H9 (cell line): ENCODE results near the gene SLC13A4. TPM values are rescaled to one million over a fixed set of nuclear protein-coding genes. Genes with fewer than 3 reads are reported as not detected.

ENCODE experiments used
- DNase-seq: peaks from one replicate; pipeline ENCODE4 v3.0.0-alpha.2; 2017
- H2AFZ ChIP-seq: one replicate; pipeline ENCODE4 v1.6.1; 2013; ENCODE audit warnings: mild to moderate bottlenecking, low read length, control low read depth, moderate library complexity
- H2AK5ac ChIP-seq: 2 replicates; pipeline ENCODE4 v1.6.1; 2013; ENCODE audit warnings: low read length, control low read depth, mixed read lengths; ENCODE audit not compliant: insufficient read length
- H2BK120ac ChIP-seq: one replicate; pipeline ENCODE4 v1.6.1; 2013; ENCODE audit warnings: low read depth, mild to moderate bottlenecking, low read length, control low read depth, inconsistent platforms; ENCODE audit not compliant: poor library complexity, severe bottlenecking
- H2BK12ac ChIP-seq: 2 replicates; pipeline ENCODE4 v1.6.1; 2013; ENCODE audit warnings: low read length, control low read depth, mixed read lengths, low read depth; ENCODE audit not compliant: insufficient read length
- H2BK15ac ChIP-seq: 2 replicates; pipeline ENCODE4 v1.6.1; 2013; ENCODE audit warnings: low read depth, low read length, control low read depth
- H2BK20ac ChIP-seq: one replicate; pipeline ENCODE4 v1.6.1; 2013; ENCODE audit warnings: low read depth, mild to moderate bottlenecking, low read length, control low read depth, inconsistent platforms; ENCODE audit not compliant: poor library complexity, severe bottlenecking
- H2BK5ac ChIP-seq: 2 replicates; pipeline ENCODE4 v1.6.1; 2013; ENCODE audit warnings: low read length, control low read depth, mixed read lengths; ENCODE audit not compliant: insufficient read length
- H3K14ac ChIP-seq: 2 replicates; pipeline ENCODE4 v1.6.1; 2013; ENCODE audit warnings: low read length, control low read depth; ENCODE audit not compliant: insufficient read depth
- H3K18ac ChIP-seq: 2 replicates; pipeline ENCODE4 v1.6.1; 2013; ENCODE audit warnings: low read depth, mild to moderate bottlenecking, mixed read lengths, low read length, control low read depth; ENCODE audit not compliant: insufficient read length
- H3K23ac ChIP-seq: 2 replicates; pipeline ENCODE4 v1.6.1; 2013; ENCODE audit warnings: low read length, control low read depth, mixed read lengths, low read depth; ENCODE audit not compliant: insufficient read length
- H3K23me2 ChIP-seq: 2 replicates; pipeline ENCODE4 v1.6.1; 2013; ENCODE audit warnings: low read depth, mild to moderate bottlenecking, mixed read lengths, low read length, control low read depth; ENCODE audit not compliant: insufficient read length, poor library complexity, severe bottlenecking
- H3K27ac ChIP-seq: 2 replicates; pipeline ENCODE4 v1.5.1; 2013; ENCODE audit warnings: low read length, control low read depth, mixed read lengths, low read depth; ENCODE audit not compliant: insufficient read length
- H3K27me3 ChIP-seq: 2 replicates; pipeline ENCODE4 v1.6.1; 2013; ENCODE audit warnings: low read length, control low read depth, inconsistent platforms; ENCODE audit not compliant: insufficient read depth
- H3K4ac ChIP-seq: 2 replicates; pipeline ENCODE4 v1.6.1; 2013; ENCODE audit warnings: low read depth, mild to moderate bottlenecking, control low read depth, inconsistent platforms, low read length, moderate library complexity
- H3K4me1 ChIP-seq: 2 replicates; pipeline ENCODE4 v1.6.1; 2013; ENCODE audit warnings: low read length, control low read depth, inconsistent platforms; ENCODE audit not compliant: insufficient read depth
- H3K4me2 ChIP-seq: 2 replicates; pipeline ENCODE4 v1.6.1; 2013; ENCODE audit warnings: low read length, control low read depth, mixed read lengths; ENCODE audit not compliant: insufficient read length, insufficient read depth
- H3K56ac ChIP-seq: 2 replicates; pipeline ENCODE4 v1.6.1; 2013; ENCODE audit warnings: low read depth, mild to moderate bottlenecking, mixed read lengths, low read length, control low read depth; ENCODE audit not compliant: insufficient read length
- H3K79me1 ChIP-seq: 2 replicates; pipeline ENCODE4 v1.6.1; 2013; ENCODE audit warnings: low read depth, mild to moderate bottlenecking, moderate library complexity, low read length, control low read depth, inconsistent platforms; ENCODE audit not compliant: insufficient read depth, poor library complexity, severe bottlenecking
- H3K79me2 ChIP-seq: 2 replicates; pipeline ENCODE4 v1.6.1; 2013; ENCODE audit warnings: low read length, control low read depth, inconsistent platforms; ENCODE audit not compliant: insufficient read depth
- H3K9ac ChIP-seq: 2 replicates; pipeline ENCODE4 v1.6.1; 2013; ENCODE audit warnings: low read length, control low read depth, mixed read lengths; ENCODE audit not compliant: insufficient read length; ENCODE audit errors: extremely low read depth
- H3K9me3 ChIP-seq: one replicate; pipeline ENCODE4 v1.6.1; 2013; ENCODE audit warnings: low read depth, low read length, inconsistent platforms; ENCODE audit not compliant: control insufficient read depth
- H3T11ph ChIP-seq: one replicate; pipeline ENCODE4 v1.6.1; 2013; ENCODE audit warnings: mild to moderate bottlenecking, low read length, control low read depth, inconsistent platforms
- H4K20me1 ChIP-seq: one replicate; pipeline ENCODE4 v1.6.1; 2013; ENCODE audit not compliant: control insufficient read depth, insufficient read length, insufficient read depth
- H4K5ac ChIP-seq: 2 replicates; pipeline ENCODE4 v1.6.1; 2013; ENCODE audit warnings: low read depth, mild to moderate bottlenecking, mixed read lengths, low read length, control low read depth; ENCODE audit not compliant: insufficient read length
- H4K8ac ChIP-seq: replicated peaks from 2 replicates; pipeline ENCODE4 v1.6.1; 2013; ENCODE audit warnings: low read length, control low read depth, mixed read lengths, low read depth; ENCODE audit not compliant: insufficient read length
- H4K91ac ChIP-seq: 2 replicates; pipeline ENCODE4 v1.6.1; 2013; ENCODE audit warnings: low read depth, mild to moderate bottlenecking, moderate library complexity, mixed read lengths, low read length, control low read depth; ENCODE audit not compliant: insufficient read length
- H3K27ac Mint-ChIP-seq, 3 experiments: 2 replicates in 2 of 3; 3 replicates in 1 of 3; pipeline ENCODE4 v1.8.0; 2020 to 2021; ENCODE audit warnings: mixed read lengths in 3 of 3, mild to moderate bottlenecking in 1 of 3, moderate library complexity in 1 of 3
- H3K27me3 Mint-ChIP-seq: 2 replicates; pipeline ENCODE4 v1.8.0; 2021; ENCODE audit warnings: low read depth, mild to moderate bottlenecking, moderate library complexity, mixed read lengths
- H3K36me3 Mint-ChIP-seq, 3 experiments: 2 replicates in 2 of 3; 3 replicates in 1 of 3; pipeline ENCODE4 v1.8.0; 2020 to 2021; ENCODE audit warnings: low read depth in 3 of 3, mixed read lengths in 3 of 3; ENCODE audit not compliant: insufficient read depth in 1 of 3
- H3K4me1 Mint-ChIP-seq, 2 experiments: 2 replicates each; pipeline ENCODE4 v1.8.0; 2020; ENCODE audit warnings: mixed read lengths in 2 of 2
- H3K4me3 Mint-ChIP-seq, 2 experiments: 2 replicates in 1 of 2; 3 replicates in 1 of 2; pipeline ENCODE4 v1.8.0; 2020 to 2021; ENCODE audit warnings: mild to moderate bottlenecking in 2 of 2, mixed read lengths in 2 of 2, moderate library complexity in 1 of 2
- H3K9me3 Mint-ChIP-seq, 2 experiments: 2 replicates in 1 of 2; 3 replicates in 1 of 2; pipeline ENCODE4 v1.8.0; 2020; ENCODE audit warnings: mild to moderate bottlenecking in 2 of 2, mixed read lengths in 2 of 2, moderate library complexity in 1 of 2
- CTCF ChIP-seq: fragments of 200-600 bp; sonication (generic); conservative IDR thresholded peaks from 3 replicates; pipeline ENCODE4 v1.8.0; 2021; ENCODE audit warnings: antibody characterized with exemption, mild to moderate bottlenecking
- WGBS: extraction: QIAGEN DNeasy Blood & Tissue Kit; methylation state at CpG from one replicate; pipeline ENCODE4 v1.1.7; 2013; ENCODE audit warnings: missing lambda C conversion rate, low lambda C conversion rate, mixed read lengths; ENCODE audit not compliant: insufficient read length; ENCODE audit errors: extremely low coverage; 5-methylcytosine and 5-hydroxymethylcytosine counted together
- total RNA-seq: library from RNA; stranded (reverse); gene quantifications from 2 replicates; pipeline ENCODE4 v1.2.1, GENCODE V29; 2021

Gene SLC13A4
- total RNA-seq, 1 experiment from 2014 or later, result 3.5 TPM

- Histone ChIP-seq H4K5ac (no peak overlapping the region), H2AFZ (peak overlapping the region; percentile 15), H4K91ac (no peak overlapping the region), H3K14ac (no peak overlapping the region; the same call in 1 of the 2 replicates), H2BK12ac (no peak overlapping the region), H3K79me2 (no peaks in the 10 kb centered on the region), H3K23ac (no peak overlapping the region), H2BK15ac (no peak overlapping the region), H3K27me3 (no peaks in the 10 kb centered on the region), H3K79me1 (no peaks in the 10 kb centered on the region), H4K8ac (no peak overlapping the region), H2BK5ac (no peak overlapping the region), H3K18ac (no peak overlapping the region), H2BK20ac (no peak overlapping the region), H3T11ph (no peak overlapping the region), H3K56ac (no peak overlapping the region), H3K4ac (no peak overlapping the region), H3K27ac (no peak overlapping the region), H4K20me1 (no peaks in the 10 kb centered on the region), H3K23me2 (no peaks in the 10 kb centered on the region), H3K9ac (no peak overlapping the region), H3K9me3 (no peaks in the 10 kb centered on the region), H2AK5ac (no peak overlapping the region), H3K4me1 (peaks cover 3% of the 10 kb centered on the region; the same call in 1 of the 2 replicates), H2BK120ac (no peak overlapping the region), H3K4me2 (no peak overlapping the region)
- no peaks in the 10 kb centered on the region; the same call in 1 of the 2 replicates for H3K27me3 Mint-ChIP-seq
- no peaks in the 10 kb centered on the region for H3K36me3 Mint-ChIP-seq
- peaks cover 24 to 35% of the 10 kb centered on the region in 2 experiments for H3K4me1 Mint-ChIP-seq
- H3K27ac Mint-ChIP-seq, result no peak overlapping the region; a peak in 1 of 7 replicates
- no CpG with 5 or more reads among the region's 3 CpGs for WGBS
- TF ChIP-seq CTCF, result no peak
- no peak overlapping the region for H3K4me3 Mint-ChIP-seq
- H3K9me3 Mint-ChIP-seq, result no peaks in the 10 kb centered on the region
- DNase-seq, result no peak
Measured at GRCh38 chr7:135768064-135768463, 40.1 kb upstream of the SLC13A4 start.
